ENCODE measurements around the gene JPH3.

DNA sequence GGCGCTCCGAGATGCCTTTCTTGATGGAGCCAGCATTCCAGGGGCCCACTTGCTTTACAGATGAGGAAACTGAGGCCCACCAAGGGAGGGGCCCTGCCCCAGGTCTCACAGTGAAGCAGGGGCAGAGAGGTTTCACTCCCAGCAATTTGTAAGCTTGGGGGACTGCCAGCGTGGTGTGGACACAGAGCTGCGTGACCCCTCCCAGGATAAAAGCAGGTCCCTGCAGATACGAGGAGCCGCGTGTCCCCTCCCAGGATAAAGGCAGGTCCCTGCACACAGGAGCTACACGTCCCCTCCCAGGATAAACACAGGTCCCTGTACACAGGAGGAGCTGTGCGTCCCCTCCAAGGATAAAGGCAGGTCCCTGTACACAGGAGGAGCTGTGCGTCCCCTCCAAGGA, 11.7 kb downstream of the JPH3 start:
- TF ChIP-seq, protein P1, sequence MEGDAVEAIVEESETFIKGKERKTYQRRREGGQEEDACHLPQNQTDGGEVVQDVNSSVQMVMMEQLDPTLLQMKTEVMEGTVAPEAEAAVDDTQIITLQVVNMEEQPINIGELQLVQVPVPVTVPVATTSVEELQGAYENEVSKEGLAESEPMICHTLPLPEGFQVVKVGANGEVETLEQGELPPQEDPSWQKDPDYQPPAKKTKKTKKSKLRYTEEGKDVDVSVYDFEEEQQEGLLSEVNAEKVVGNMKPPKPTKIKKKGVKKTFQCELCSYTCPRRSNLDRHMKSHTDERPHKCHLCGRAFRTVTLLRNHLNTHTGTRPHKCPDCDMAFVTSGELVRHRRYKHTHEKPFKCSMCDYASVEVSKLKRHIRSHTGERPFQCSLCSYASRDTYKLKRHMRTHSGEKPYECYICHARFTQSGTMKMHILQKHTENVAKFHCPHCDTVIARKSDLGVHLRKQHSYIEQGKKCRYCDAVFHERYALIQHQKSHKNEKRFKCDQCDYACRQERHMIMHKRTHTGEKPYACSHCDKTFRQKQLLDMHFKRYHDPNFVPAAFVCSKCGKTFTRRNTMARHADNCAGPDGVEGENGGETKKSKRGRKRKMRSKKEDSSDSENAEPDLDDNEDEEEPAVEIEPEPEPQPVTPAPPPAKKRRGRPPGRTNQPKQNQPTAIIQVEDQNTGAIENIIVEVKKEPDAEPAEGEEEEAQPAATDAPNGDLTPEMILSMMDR (conservative IDR thresholded peaks at IDR 0.05), result no peak
- no peak for TF ChIP-seq EZH2 (IDR thresholded peaks at IDR 0.05; ENCODE audit: low read depth)
